ENCODE results near the gene DRAXIN.

DRAXIN gene

DNA sequence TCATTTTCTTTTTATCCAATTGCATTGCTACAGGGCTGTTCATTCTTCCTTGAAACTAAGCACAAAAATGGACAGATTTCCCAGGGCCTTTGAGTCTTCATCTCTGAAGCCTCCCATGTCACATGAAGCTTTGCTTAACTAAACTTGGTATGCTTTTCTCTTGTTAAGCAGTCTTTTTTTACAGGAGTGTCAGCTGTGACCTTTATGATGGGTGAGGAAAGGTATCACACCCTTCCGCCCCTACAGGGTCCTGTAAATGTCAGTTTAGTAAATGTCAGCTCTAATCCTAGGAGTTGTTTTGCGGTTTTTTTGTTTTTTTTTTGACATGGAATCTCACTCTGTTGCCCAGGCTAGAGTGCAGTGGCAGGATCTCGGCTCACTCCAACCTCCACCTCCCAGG lies 41.8 kb downstream of the DRAXIN start:
- Histone ChIP-seq H2AFZ (ENCODE audit: low read length) (no peak overlapping the region), H3K9me2 (ENCODE audit: low read depth, low read length) (no peaks in the 10 kb centered on the region), H3K4me3 (ENCODE audit: low read depth, low read length, poor library complexity, severe bottlenecking) (no peak overlapping the region), H3K27me3 (ENCODE audit: insufficient read depth, low read length) (no peaks in the 10 kb centered on the region), H4K20me1 (ENCODE audit: insufficient read depth, low read length) (no peaks in the 10 kb centered on the region), H3K36me3 (ENCODE audit: insufficient read depth, low read length) (no peaks in the 10 kb centered on the region), H3K79me2 (ENCODE audit: insufficient read depth, low read length) (no peaks in the 10 kb centered on the region), H3K27ac (ENCODE audit: low read depth, low read length, poor library complexity, severe bottlenecking) (no peak overlapping the region), H3K9me3 (ENCODE audit: low read length) (no peaks in the 10 kb centered on the region), H3K4me1 (ENCODE audit: insufficient read depth, low read length, severe bottlenecking) (peaks cover 48% of the 10 kb centered on the region), H3K4me2 (ENCODE audit: low read length) (no peak overlapping the region), H3F3A (ENCODE audit: insufficient read depth, low read length) (no peaks in the 10 kb centered on the region), H3K9ac (ENCODE audit: low read length) (no peak overlapping the region)
- no peak for TF ChIP-seq EZH2 (IDR thresholded peaks at IDR 0.05; ENCODE audit: borderline replicate concordance, low read length)
- TF ChIP-seq, protein P1, sequence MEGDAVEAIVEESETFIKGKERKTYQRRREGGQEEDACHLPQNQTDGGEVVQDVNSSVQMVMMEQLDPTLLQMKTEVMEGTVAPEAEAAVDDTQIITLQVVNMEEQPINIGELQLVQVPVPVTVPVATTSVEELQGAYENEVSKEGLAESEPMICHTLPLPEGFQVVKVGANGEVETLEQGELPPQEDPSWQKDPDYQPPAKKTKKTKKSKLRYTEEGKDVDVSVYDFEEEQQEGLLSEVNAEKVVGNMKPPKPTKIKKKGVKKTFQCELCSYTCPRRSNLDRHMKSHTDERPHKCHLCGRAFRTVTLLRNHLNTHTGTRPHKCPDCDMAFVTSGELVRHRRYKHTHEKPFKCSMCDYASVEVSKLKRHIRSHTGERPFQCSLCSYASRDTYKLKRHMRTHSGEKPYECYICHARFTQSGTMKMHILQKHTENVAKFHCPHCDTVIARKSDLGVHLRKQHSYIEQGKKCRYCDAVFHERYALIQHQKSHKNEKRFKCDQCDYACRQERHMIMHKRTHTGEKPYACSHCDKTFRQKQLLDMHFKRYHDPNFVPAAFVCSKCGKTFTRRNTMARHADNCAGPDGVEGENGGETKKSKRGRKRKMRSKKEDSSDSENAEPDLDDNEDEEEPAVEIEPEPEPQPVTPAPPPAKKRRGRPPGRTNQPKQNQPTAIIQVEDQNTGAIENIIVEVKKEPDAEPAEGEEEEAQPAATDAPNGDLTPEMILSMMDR (IDR thresholded peaks at IDR 0.05; ENCODE audit: low read length), result no peak

DNA sequence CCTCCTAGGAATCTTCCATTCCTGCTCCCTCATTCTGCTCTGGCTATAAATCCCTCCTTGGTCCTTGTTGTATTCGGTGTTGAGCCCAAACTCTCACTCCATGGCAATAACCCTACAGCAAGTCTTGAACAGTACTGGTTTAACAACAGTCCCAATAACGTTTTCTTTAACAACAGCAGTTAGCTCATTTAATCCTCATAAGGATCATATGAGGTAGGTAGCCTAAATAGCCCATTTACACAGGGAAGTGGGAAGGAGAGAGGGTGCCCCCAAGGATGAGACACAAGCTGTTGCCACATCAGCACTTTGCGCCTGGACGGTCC lies 44.0 kb downstream of the DRAXIN start:
- peak overlapping the region; percentile 82 for H3K4me2 ChIP-seq (ENCODE audit: low read length)
- peak overlapping the region; percentile 1; the same call in 1 of the 2 replicates for H3K9ac ChIP-seq (ENCODE audit: low read length)
- no peak overlapping the region for H2AFZ ChIP-seq (ENCODE audit: low read length)
- peaks cover 40% of the 10 kb centered on the region for H3K4me1 ChIP-seq (ENCODE audit: insufficient read depth, low read length, severe bottlenecking)
- H3K4me3 ChIP-seq (ENCODE audit: low read depth, low read length, poor library complexity, severe bottlenecking), result peak overlapping the region; percentile 81
- no peaks in the 10 kb centered on the region for H3K9me2 ChIP-seq (ENCODE audit: low read depth, low read length)
- TF ChIP-seq, protein P1 (IDR thresholded peaks at IDR 0.05; ENCODE audit: low read length), result no peak
- no peak overlapping the region for H3K27ac ChIP-seq (ENCODE audit: low read depth, low read length, poor library complexity, severe bottlenecking)
- H3K79me2 ChIP-seq (ENCODE audit: insufficient read depth, low read length), result no peaks in the 10 kb centered on the region
- no peaks in the 10 kb centered on the region for H3F3A ChIP-seq (ENCODE audit: insufficient read depth, low read length)
- no peaks in the 10 kb centered on the region for H3K9me3 ChIP-seq (ENCODE audit: low read length)
- H3K36me3 ChIP-seq (ENCODE audit: insufficient read depth, low read length), result no peaks in the 10 kb centered on the region
- no peaks in the 10 kb centered on the region for H4K20me1 ChIP-seq (ENCODE audit: insufficient read depth, low read length)
- H3K27me3 ChIP-seq (ENCODE audit: insufficient read depth, low read length), result no peaks in the 10 kb centered on the region

DNA sequence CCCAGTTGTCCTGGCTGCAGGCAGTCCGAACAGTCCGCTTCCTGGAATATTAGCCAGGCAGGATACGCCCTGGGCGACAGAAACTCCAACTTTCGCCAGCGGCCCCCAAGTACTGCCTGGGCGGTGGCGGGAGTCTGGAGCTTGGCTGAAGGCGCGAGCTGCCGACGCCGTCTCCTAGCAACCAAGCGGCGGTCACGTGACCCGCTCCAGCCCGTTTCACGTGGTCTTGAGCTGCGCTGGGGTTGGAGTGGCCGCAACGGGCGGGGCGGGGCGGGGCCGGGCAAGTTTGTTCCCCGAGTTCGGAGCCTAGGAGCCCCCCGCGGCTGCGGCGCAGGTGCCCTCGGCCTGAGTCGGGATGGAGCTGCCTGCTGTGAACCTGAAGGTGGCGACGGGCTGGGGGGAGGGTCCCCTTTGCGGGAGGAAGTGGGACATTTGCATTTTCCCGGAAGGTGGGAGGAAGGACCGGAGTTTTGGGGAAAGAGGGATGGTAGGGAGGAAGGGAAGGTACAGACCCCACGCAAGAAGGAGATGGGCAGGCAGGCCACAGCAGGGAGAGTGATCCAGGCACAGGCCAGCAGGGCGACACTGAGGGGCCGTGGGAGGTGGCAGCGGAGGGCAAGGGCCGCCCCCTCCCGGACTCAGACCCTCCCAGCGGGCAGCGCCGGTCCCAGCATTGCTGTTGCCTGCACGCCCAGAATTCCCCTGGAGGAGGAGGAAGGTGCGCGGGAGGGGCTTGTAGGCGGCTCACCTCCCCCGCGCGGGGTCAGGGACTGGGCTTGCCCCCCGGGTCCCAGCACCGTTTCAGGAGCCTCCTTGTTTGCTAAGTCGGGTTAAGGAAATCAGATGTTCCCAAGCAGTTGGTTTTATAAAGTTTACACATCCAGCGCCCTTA lies 44.6 kb downstream of the DRAXIN start, which contains the start of gene AGTRAP:
AGTRAP (plus strand) TSS at position 283 of the 892 bp plus-strand sequence; CDS start at position 356, 73 bp downstream.
- Histone ChIP-seq H3F3A (ENCODE audit: insufficient read depth, low read length) (no peaks in the 10 kb centered on the region), H3K4me2 (ENCODE audit: low read length) (peak within 1 kb of the TSS; percentile 82), H3K36me3 (ENCODE audit: insufficient read depth, low read length) (no peaks in the 10 kb centered on the region), H3K9me2 (ENCODE audit: low read depth, low read length) (no peaks in the 10 kb centered on the region), H3K4me3 (ENCODE audit: low read depth, low read length, poor library complexity, severe bottlenecking) (peak within 1 kb of the TSS; percentile 81), H3K27ac (ENCODE audit: low read depth, low read length, poor library complexity, severe bottlenecking) (peak within 1 kb of the TSS; percentile 40), H3K9me3 (ENCODE audit: low read length) (no peaks in the 10 kb centered on the region), H3K9ac (ENCODE audit: low read length) (peak within 1 kb of the TSS; percentile 82), H3K27me3 (ENCODE audit: insufficient read depth, low read length) (no peaks in the 10 kb centered on the region), H4K20me1 (ENCODE audit: insufficient read depth, low read length) (no peaks in the 10 kb centered on the region), H2AFZ (ENCODE audit: low read length) (peak within 1 kb of the TSS; percentile 68; the same call in 1 of the 2 replicates), H3K79me2 (ENCODE audit: insufficient read depth, low read length) (no peaks in the 10 kb centered on the region), H3K4me1 (ENCODE audit: insufficient read depth, low read length, severe bottlenecking) (peaks cover 34% of the 10 kb centered on the region)
- TF ChIP-seq, protein P1 (IDR thresholded peaks at IDR 0.05; ENCODE audit: low read length), result peak; percentile 23; the same call in 1 of the 2 replicates
- TF ChIP-seq EZH2 (IDR thresholded peaks at IDR 0.05; ENCODE audit: borderline replicate concordance, low read length), result no peak
